Lower leg skin (tissue), 3 donors: ENCODE measurements around the gene WWOX.

Source experiments
- POLR2A ChIP-seq, 2 donors: fragments of 450-650 bp; IDR thresholded peaks; one replicate each; pipeline ENCODE4 v1.6.1; 2016 to 2017; ENCODE audit warnings: antibody characterized with exemption in 2 of 2, mild to moderate bottlenecking in 1 of 2, moderate library complexity in 1 of 2
- TF ChIP-seq, protein P1 (sequence below), 3 donors: fragments of 450-650 bp; IDR thresholded peaks; one replicate each; pipeline ENCODE4 v1.5.1; 2016; ENCODE audit warnings: antibody characterized with exemption in 3 of 3, mild to moderate bottlenecking in 3 of 3, moderate library complexity in 2 of 3

- TF ChIP-seq, protein P1, sequence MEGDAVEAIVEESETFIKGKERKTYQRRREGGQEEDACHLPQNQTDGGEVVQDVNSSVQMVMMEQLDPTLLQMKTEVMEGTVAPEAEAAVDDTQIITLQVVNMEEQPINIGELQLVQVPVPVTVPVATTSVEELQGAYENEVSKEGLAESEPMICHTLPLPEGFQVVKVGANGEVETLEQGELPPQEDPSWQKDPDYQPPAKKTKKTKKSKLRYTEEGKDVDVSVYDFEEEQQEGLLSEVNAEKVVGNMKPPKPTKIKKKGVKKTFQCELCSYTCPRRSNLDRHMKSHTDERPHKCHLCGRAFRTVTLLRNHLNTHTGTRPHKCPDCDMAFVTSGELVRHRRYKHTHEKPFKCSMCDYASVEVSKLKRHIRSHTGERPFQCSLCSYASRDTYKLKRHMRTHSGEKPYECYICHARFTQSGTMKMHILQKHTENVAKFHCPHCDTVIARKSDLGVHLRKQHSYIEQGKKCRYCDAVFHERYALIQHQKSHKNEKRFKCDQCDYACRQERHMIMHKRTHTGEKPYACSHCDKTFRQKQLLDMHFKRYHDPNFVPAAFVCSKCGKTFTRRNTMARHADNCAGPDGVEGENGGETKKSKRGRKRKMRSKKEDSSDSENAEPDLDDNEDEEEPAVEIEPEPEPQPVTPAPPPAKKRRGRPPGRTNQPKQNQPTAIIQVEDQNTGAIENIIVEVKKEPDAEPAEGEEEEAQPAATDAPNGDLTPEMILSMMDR (IDR thresholded peaks at IDR 0.05), result no peak
- TF ChIP-seq POLR2A (IDR thresholded peaks at IDR 0.05), result no peak
Measured at GRCh38 chr16:79047337-79047736, 947.9 kb downstream of the WWOX start.
